ENCODE measurements around the gene PHLPP2.

PHLPP2 gene

DNA sequence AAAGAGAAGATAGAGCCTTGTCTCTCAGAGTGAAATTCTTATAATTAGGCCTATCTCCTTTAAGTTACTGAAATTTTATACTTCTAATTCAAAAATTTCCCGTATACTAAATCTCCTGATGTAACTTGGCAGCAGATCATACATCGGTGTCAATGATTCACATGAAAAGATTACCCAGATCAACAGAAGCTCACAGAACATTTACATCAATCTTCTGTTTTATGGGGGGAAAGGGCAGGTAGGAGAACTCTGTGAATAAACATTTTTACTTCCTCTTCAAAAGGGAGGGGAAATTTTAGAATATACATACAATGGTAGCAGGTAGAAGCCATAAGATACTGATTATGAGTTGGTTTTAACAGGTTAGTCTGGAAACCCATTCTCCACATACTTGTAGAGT, 43.1 kb downstream of the PHLPP2 start:
- H3K36me3 Mint-ChIP-seq (ENCODE audit: low read depth), result peaks cover 70% of the 10 kb centered on the region
- peaks cover 2% of the 10 kb centered on the region for H3K9me3 Mint-ChIP-seq
- no peak overlapping the region for H3K4me3 Mint-ChIP-seq
- peaks cover 3% of the 10 kb centered on the region for H3K4me1 Mint-ChIP-seq
- peak overlapping the region in 2 of 3 experiments; percentile 22 to 50 for H3K27ac Mint-ChIP-seq
- TF ChIP-seq, protein P1, sequence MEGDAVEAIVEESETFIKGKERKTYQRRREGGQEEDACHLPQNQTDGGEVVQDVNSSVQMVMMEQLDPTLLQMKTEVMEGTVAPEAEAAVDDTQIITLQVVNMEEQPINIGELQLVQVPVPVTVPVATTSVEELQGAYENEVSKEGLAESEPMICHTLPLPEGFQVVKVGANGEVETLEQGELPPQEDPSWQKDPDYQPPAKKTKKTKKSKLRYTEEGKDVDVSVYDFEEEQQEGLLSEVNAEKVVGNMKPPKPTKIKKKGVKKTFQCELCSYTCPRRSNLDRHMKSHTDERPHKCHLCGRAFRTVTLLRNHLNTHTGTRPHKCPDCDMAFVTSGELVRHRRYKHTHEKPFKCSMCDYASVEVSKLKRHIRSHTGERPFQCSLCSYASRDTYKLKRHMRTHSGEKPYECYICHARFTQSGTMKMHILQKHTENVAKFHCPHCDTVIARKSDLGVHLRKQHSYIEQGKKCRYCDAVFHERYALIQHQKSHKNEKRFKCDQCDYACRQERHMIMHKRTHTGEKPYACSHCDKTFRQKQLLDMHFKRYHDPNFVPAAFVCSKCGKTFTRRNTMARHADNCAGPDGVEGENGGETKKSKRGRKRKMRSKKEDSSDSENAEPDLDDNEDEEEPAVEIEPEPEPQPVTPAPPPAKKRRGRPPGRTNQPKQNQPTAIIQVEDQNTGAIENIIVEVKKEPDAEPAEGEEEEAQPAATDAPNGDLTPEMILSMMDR (IDR thresholded peaks at IDR 0.05; ENCODE audit: unreplicated experiment in 3 of 3), result no peak
- H3K27me3 Mint-ChIP-seq (ENCODE audit: low read depth), result no peaks in the 10 kb centered on the region

DNA sequence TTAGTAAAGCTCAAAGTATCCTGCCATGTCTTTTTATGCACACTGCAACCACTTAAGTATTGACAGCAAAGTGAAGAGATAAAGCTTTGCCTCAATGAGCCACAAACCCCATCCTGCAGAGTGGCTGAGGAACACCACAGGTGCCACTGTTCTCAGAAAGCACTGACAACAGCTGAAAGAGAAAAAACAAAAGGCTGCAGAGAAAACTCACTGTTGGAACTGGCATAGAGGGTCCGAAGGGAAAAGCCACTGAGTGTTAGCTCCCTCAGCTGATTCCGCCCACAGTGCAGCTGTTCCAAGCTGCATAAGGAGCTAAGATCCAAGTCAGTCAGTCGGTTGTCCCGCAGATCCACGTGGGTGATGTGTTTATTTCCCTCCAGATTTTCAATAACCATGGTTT, 48.3 kb downstream of the PHLPP2 start:
- no peaks in the 10 kb centered on the region for H3K27me3 Mint-ChIP-seq (ENCODE audit: low read depth)
- peaks cover 71% of the 10 kb centered on the region for H3K36me3 Mint-ChIP-seq (ENCODE audit: low read depth)
- H3K4me3 Mint-ChIP-seq, result no peak overlapping the region
- TF ChIP-seq, protein P1 (IDR thresholded peaks at IDR 0.05; ENCODE audit: unreplicated experiment in 3 of 3), result no peak
- no peaks in the 10 kb centered on the region for H3K9me3 Mint-ChIP-seq
- peak overlapping the region in 2 of 3 experiments; percentile 36 to 60 for H3K27ac Mint-ChIP-seq
- peaks cover 12% of the 10 kb centered on the region for H3K4me1 Mint-ChIP-seq

DNA sequence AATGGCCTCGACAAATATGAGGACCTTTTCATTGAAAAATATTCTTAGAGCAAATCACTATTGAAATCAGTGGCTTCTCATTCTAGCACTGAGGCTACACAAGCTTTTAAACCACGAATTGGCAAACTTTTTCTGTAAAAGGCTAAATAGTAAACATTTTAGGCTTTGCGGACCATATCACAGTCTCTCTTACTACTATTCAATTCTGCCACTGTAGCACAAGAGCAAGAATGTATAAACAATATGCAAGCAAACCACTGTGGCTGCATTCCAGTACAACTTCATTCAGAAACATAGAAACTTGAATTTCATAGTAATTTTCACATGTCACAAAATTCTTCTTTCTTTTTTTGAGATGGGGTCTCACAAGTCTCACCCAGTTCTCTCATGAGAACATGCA, 49.1 kb downstream of the PHLPP2 start:
- Mint-ChIP-seq H3K4me3 (no peak overlapping the region), H3K36me3 (ENCODE audit: low read depth) (peaks cover 71% of the 10 kb centered on the region), H3K27ac (no peak overlapping the region), H3K9me3 (no peaks in the 10 kb centered on the region), H3K27me3 (ENCODE audit: low read depth) (no peaks in the 10 kb centered on the region), H3K4me1 (peaks cover 12% of the 10 kb centered on the region)
- TF ChIP-seq, protein P1 (IDR thresholded peaks at IDR 0.05; ENCODE audit: unreplicated experiment in 3 of 3), result no peak

DNA sequence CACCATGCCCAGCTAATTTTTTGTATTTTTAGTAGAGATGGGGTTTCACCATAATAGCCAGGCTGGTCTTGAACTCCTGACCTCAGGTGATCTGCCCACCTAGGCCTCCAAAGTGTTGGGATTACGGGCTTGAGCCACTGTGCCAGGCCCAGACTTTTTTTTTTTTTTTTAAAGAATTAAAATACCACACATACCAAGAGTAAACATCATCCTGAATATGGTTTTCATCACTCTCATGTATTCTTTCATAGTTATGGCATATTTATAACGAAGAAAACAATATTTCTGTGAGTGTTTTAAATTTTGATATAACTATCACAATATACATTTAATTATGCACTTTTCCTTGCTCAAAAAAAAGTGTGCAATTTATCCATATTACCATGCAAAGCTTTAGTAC, 50.3 kb downstream of the PHLPP2 start:
- no peak overlapping the region for H3K4me3 Mint-ChIP-seq
- TF ChIP-seq, protein P1 (IDR thresholded peaks at IDR 0.05; ENCODE audit: unreplicated experiment in 3 of 3), result no peak
- peaks cover 71% of the 10 kb centered on the region for H3K36me3 Mint-ChIP-seq (ENCODE audit: low read depth)
- H3K4me1 Mint-ChIP-seq, result peaks cover 12% of the 10 kb centered on the region
- H3K27ac Mint-ChIP-seq, result no peak overlapping the region
- H3K27me3 Mint-ChIP-seq (ENCODE audit: low read depth), result no peaks in the 10 kb centered on the region
- H3K9me3 Mint-ChIP-seq, result no peaks in the 10 kb centered on the region

DNA sequence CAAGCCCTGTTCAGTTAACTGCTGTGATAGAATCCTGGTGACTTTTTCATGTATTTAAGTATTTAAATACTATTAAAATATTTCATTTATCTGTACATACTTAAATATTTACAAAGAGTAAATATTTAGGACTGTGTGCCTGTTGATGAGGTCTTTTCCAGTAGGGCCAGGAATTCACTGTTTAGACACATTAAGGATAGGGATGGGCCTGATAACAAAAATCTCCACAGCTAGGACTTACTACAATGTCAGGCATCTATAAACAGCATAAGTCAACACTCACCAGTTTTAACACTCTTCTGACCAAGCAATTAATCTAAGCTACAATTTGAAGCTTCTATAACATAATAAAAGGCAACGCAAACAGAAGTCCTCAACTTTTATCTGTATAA, 50.9 kb downstream of the PHLPP2 start:
- Mint-ChIP-seq H3K4me3 (no peak overlapping the region), H3K4me1 (peaks cover 12% of the 10 kb centered on the region), H3K27ac (no peak overlapping the region), H3K36me3 (ENCODE audit: low read depth) (peaks cover 74% of the 10 kb centered on the region), H3K9me3 (no peaks in the 10 kb centered on the region), H3K27me3 (ENCODE audit: low read depth) (no peaks in the 10 kb centered on the region)
- TF ChIP-seq, protein P1 (IDR thresholded peaks at IDR 0.05; ENCODE audit: unreplicated experiment in 3 of 3), result no peak

DNA sequence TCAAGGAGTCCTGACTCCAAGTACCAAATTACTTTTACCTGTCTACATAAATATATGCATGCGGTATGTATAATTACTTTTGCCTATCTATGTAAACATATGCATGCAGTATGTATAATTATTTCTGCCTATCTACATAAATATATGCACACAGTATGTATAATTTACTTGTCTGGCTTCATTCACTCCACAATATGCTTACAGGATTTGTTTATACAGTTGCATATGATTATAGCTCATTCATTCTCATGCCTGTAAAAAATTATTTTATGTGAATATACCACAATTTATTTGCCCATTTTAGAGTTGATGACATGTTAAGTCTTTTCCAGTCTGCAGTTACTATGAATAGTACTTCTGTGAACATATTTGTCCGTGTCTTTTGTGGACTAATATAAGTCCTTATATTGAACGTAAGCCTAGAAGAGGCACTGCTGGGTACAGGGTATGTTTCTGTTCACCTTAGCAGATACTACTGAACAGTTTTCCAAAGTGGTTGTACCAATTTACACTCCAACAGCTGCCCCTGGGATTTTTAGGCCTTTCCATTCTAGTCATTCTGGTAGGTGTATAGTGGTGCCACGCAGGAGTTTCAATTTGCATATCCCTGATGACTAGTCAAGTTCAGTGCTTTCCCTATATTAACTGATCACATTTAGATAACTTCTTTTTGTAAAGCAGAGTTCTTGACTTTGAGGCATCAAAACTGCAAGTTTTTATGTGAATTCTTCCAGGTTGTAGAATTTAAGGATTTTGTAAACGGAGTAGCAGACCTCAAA, 51.5 kb downstream of the PHLPP2 start:
- Mint-ChIP-seq H3K27me3 (ENCODE audit: low read depth) (no peaks in the 10 kb centered on the region), H3K27ac (no peak overlapping the region), H3K4me1 (peaks cover 12% of the 10 kb centered on the region), H3K9me3 (no peaks in the 10 kb centered on the region), H3K4me3 (no peak overlapping the region), H3K36me3 (ENCODE audit: low read depth) (peaks cover 76% of the 10 kb centered on the region)
- TF ChIP-seq, protein P1 (IDR thresholded peaks at IDR 0.05; ENCODE audit: unreplicated experiment in 3 of 3), result no peak
